GM12874 (cell line): ENCODE measurements around the gene TRIP10.

Experiments used
- CTCF ChIP-seq: IDR thresholded peaks from 2 replicates; pipeline ENCODE4 v1.5.1; 2011; ENCODE audit warnings: low read depth, mild to moderate bottlenecking, control low read depth, low read length, moderate library complexity; ENCODE audit not compliant: insufficient read depth

TRIP10 gene

GRCh38 chr19:6750062-6750461 is 10.6 kb downstream of the TRIP10 start:
- no peak for TF ChIP-seq CTCF

GRCh38 chr19:6751189-6751588 is 11.7 kb downstream of the TRIP10 start:
- no peak for TF ChIP-seq CTCF

DNA sequence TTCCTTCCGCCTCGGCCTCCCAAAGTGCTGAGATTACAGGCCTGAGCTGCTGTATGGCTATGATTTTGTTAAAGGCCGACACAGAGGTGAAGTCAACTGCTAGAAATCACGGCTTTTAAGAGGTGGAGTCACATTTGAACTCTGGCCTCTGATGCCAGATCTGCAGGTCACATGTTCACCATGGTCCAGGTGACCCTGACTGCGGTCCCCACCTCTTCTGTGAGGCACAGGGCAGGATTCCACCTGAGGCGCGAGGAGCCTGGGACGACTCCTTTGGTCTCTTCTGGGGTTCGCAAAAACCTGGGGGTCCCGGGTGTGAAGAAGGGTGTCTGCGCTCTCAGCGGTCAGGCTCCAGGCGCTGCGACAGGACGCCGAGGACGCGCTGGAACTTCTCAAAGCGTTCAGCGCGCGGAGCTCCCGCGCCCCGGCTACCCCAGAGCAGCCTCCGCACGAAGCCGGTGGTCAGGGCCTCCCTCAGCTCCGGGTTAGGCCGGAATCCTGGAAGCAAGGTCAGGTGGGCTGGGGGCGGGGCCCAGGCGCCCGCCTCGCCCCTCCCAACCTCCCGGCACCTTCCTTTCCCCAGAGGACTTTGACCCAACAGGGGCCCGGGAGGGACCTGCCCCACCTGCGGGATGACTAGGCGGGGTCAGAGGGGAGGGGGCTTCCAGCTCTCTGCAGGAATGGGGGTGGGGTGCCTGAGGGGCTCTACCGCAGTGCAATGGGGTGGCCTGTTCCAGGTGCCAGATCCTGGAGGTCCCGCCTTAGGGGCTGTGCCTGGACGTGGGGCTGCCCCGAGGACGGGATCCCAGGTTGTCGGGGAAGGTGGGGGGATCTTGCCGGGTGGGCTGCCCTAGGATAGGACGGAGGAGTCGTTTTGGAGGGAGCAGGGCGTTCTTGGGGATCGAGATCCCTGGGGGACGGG is 13.0 kb downstream of the TRIP10 start:
- no peak for TF ChIP-seq CTCF

- TF ChIP-seq CTCF = peak; percentile 57
Measured at GRCh38 chr19:6753178-6754031, 13.9 kb downstream of the TRIP10 start.

GRCh38 chr19:6754136-6754535 is 14.7 kb downstream of the TRIP10 start:
- no peak for TF ChIP-seq CTCF

- TF ChIP-seq CTCF = no peak
Measured at GRCh38 chr19:6754653-6755463, 15.4 kb downstream of the TRIP10 start.

DNA sequence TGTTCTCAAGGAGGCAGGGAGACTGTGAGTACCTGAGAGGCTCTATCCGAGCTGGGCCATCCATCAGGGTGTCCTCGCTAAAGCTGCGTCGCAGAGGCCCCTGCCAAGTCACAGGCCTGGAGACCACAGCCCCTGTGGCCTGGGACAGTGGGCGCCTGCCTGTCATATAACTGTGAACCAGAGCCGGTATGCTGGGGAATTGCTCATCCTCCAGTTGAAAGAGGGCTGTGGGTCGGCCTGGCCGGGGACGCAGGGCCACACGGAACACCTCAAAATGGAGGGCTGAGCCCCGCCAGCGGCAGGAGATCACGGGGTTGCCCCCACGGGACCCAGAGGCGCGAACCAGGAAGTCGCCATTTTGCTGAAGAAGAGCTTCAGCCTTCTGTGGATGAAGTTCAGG is 21.1 kb downstream of the TRIP10 start:
- TF ChIP-seq CTCF = no peak
